Loucy (cell line): Measurements from ENCODE around the gene SEC11C.

ENCODE experiments used
- H2AFZ ChIP-seq: fragments of 200-600 bp; sonication (generic); 2 replicates; pipeline ENCODE4 v1.6.0; 2016; ENCODE audit warnings: antibody characterized with exemption, mild to moderate bottlenecking, low read length, moderate library complexity
- H3F3A ChIP-seq: fragments of 200-600 bp; 2 replicates; pipeline ENCODE4 v1.6.0; 2016; ENCODE audit warnings: antibody characterized with exemption, low read depth, mild to moderate bottlenecking
- H3K27me3 ChIP-seq: fragments of 200-600 bp; sonication (generic); 2 replicates; pipeline ENCODE4 v1.6.1; 2014; ENCODE audit warnings: low read length, mild to moderate bottlenecking; ENCODE audit not compliant: insufficient read depth, poor library complexity, severe bottlenecking
- H3K36me3 ChIP-seq: fragments of 200-600 bp; sonication (generic); 2 replicates; pipeline ENCODE4 v1.6.1; 2016; ENCODE audit warnings: low read length; ENCODE audit not compliant: insufficient read depth
- H3K4me1 ChIP-seq: fragments of 200-600 bp; sonication (generic); 2 replicates; pipeline ENCODE4 v1.5.1; 2014; ENCODE audit warnings: low read length, mild to moderate bottlenecking; ENCODE audit not compliant: insufficient read depth, poor library complexity, severe bottlenecking
- H3K4me2 ChIP-seq: fragments of 200-600 bp; sonication (generic); 2 replicates; pipeline ENCODE4 v1.6.0; 2014; ENCODE audit warnings: antibody characterized with exemption, low read length, low read depth, mild to moderate bottlenecking; ENCODE audit not compliant: poor library complexity, severe bottlenecking
- H3K4me3 ChIP-seq: fragments of 200-600 bp; sonication (generic); 2 replicates; pipeline ENCODE4 v1.5.1; 2014; ENCODE audit warnings: low read length, mild to moderate bottlenecking, mixed read lengths; ENCODE audit not compliant: poor library complexity, severe bottlenecking
- H3K79me2 ChIP-seq: fragments of 200-600 bp; sonication (generic); 2 replicates; pipeline ENCODE4 v1.6.1; 2014; ENCODE audit warnings: low read length; ENCODE audit not compliant: insufficient read depth
- H3K9ac ChIP-seq: fragments of 200-600 bp; sonication (generic); 2 replicates; pipeline ENCODE4 v1.6.0; 2014; ENCODE audit warnings: mild to moderate bottlenecking, low read depth, low read length, moderate library complexity; ENCODE audit not compliant: poor library complexity, severe bottlenecking
- H3K9me2 ChIP-seq: fragments of 200-600 bp; sonication (generic); replicated peaks from 2 replicates; pipeline ENCODE4 v1.6.1; 2016; ENCODE audit warnings: low read depth, low read length, mixed read lengths
- H3K9me3 ChIP-seq: fragments of 200-600 bp; sonication (generic); 2 replicates; pipeline ENCODE4 v1.6.1; 2014; ENCODE audit warnings: mild to moderate bottlenecking, antibody characterized with exemption, low read length, low read depth; ENCODE audit not compliant: insufficient read depth
- H4K20me1 ChIP-seq: fragments of 200-600 bp; sonication (generic); 2 replicates; pipeline ENCODE4 v1.6.0; 2014; ENCODE audit warnings: antibody characterized with exemption, low read length, mild to moderate bottlenecking; ENCODE audit not compliant: insufficient read depth, poor library complexity, severe bottlenecking
- CTCF ChIP-seq: fragments of 200-600 bp; sonication (generic); conservative IDR thresholded peaks from 2 replicates; pipeline ENCODE4 v1.5.1; 2014; ENCODE audit warnings: mild to moderate bottlenecking, antibody characterized with exemption, low read length
- EZH2phosphoT487 ChIP-seq: fragments of 200-600 bp; IDR thresholded peaks from 2 replicates; pipeline ENCODE4 v1.6.1; 2018; ENCODE audit warnings: antibody characterized with exemption, mild to moderate bottlenecking, moderate library complexity, borderline replicate concordance

The SEC11C gene

GRCh38 chr18:59159986-59160385, 20.3 kb downstream of the SEC11C start:
- Histone ChIP-seq H2AFZ (no peak overlapping the region), H3K79me2 (no peaks in the 10 kb centered on the region), H3K36me3 (peaks cover 6% of the 10 kb centered on the region; the same call in 1 of the 2 replicates), H3K4me2 (no peak overlapping the region), H3K9me2 (no peaks in the 10 kb centered on the region), H3K9ac (no peak overlapping the region), H3K4me1 (no peaks in the 10 kb centered on the region), H3K4me3 (no peak overlapping the region), H4K20me1 (no peaks in the 10 kb centered on the region), H3K9me3 (no peaks in the 10 kb centered on the region), H3K27me3 (no peaks in the 10 kb centered on the region), H3F3A (no peaks in the 10 kb centered on the region)
- TF ChIP-seq EZH2phosphoT487 = no peak
- no peak for TF ChIP-seq CTCF

- Histone ChIP-seq H3K4me2 (no peak overlapping the region), H3K27me3 (no peaks in the 10 kb centered on the region), H2AFZ (no peak overlapping the region), H3K9ac (no peak overlapping the region), H3F3A (no peaks in the 10 kb centered on the region), H3K4me3 (no peak overlapping the region), H4K20me1 (no peaks in the 10 kb centered on the region), H3K9me2 (no peaks in the 10 kb centered on the region), H3K4me1 (no peaks in the 10 kb centered on the region), H3K36me3 (no peaks in the 10 kb centered on the region), H3K9me3 (peaks cover 9% of the 10 kb centered on the region), H3K79me2 (no peaks in the 10 kb centered on the region)
- TF ChIP-seq EZH2phosphoT487 (no peak), CTCF (no peak)
Measured at GRCh38 chr18:59172664-59173249, 33.1 kb downstream of the SEC11C start.

GRCh38 chr18:59177485-59177884, 37.8 kb downstream of the SEC11C start:
- Histone ChIP-seq H2AFZ (no peak overlapping the region), H3K4me3 (no peak overlapping the region), H4K20me1 (no peaks in the 10 kb centered on the region), H3K9me3 (peaks cover 5% of the 10 kb centered on the region), H3K36me3 (no peaks in the 10 kb centered on the region), H3K27me3 (no peaks in the 10 kb centered on the region), H3K4me2 (no peak overlapping the region), H3K4me1 (no peaks in the 10 kb centered on the region), H3K79me2 (no peaks in the 10 kb centered on the region), H3F3A (no peaks in the 10 kb centered on the region), H3K9ac (no peak overlapping the region), H3K9me2 (no peaks in the 10 kb centered on the region)
- TF ChIP-seq CTCF (no peak), EZH2phosphoT487 (no peak)
